Kidney glomerular epithelial cell (primary cell): ENCODE measurements around the gene HOXC4.
"Not testable (repeated sequence)": the region's sequence is repeated elsewhere in the genome, so short reads cannot be mapped to it uniquely, and the experiment has no call there.

ENCODE experiments used
- DNase-seq: peaks from one replicate; lab custom pipeline; 2025; lab: John Stamatoyannopoulos, UW

HOXC4 gene

GRCh38 chr12:54058128-54058768 lies 4.6 kb downstream of the HOXC4 start:
- DNase-seq: no peak

DNA sequence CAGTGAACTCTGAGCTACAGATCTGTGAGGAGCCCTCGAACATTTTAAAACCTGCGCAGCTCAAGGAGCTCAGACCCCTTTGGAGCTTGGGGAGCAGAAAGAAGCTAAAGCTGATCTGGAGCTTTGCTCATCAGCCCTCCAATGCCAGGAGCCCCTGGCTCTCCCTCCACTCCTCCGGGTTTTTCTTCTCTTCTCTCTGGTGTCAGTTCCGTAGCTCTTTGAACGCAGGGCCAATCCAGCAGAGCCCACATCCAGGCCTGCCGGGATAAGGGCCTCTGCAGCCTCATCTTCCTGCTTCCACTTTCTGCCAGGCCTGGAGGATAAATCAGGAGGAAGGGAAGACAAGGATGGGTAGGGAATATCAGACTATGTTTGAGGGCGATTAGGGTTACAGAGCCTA lies 6.0 kb downstream of the HOXC4 start:
- DNase-seq: no peak

DNA sequence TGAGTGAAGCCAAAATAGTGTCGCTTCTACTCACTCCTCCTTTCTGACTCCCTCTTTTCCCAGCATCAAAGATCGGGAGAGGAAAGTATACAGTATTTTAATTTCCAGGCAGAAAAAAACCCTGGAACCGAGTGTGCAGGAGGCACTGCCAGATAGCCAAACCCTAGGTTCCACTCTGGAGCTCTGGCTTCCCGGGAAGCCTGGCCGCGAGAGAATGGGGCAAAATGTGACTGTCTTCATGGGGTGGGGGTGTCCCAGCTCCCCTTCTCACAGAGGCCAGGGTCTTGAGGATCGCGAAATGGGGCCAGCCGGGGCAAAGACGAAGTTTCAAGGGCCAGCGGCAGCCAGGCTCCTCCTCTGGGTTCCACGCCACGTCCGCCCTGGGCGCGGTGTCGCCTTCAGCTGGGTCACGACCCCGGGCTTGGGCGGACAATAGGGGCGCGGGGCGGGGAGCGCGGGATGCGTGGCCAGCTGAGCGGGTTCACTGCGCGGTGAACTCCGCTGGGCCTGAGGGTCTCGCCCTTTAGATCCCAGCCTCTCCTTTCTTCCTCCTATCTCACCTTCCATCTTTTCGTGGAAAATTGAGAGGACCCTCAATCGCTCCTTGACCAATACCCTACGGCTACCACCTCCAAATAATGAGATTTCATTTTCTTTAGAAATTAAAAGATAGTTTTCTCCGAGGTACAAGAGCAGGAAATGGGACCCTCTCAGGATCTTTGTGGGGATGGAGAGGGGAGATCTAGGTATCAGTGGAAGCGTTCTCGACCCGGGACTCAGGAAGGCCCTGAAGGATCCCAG lies 6.7 kb downstream of the HOXC4 start:
- DNase-seq: no peak

DNA sequence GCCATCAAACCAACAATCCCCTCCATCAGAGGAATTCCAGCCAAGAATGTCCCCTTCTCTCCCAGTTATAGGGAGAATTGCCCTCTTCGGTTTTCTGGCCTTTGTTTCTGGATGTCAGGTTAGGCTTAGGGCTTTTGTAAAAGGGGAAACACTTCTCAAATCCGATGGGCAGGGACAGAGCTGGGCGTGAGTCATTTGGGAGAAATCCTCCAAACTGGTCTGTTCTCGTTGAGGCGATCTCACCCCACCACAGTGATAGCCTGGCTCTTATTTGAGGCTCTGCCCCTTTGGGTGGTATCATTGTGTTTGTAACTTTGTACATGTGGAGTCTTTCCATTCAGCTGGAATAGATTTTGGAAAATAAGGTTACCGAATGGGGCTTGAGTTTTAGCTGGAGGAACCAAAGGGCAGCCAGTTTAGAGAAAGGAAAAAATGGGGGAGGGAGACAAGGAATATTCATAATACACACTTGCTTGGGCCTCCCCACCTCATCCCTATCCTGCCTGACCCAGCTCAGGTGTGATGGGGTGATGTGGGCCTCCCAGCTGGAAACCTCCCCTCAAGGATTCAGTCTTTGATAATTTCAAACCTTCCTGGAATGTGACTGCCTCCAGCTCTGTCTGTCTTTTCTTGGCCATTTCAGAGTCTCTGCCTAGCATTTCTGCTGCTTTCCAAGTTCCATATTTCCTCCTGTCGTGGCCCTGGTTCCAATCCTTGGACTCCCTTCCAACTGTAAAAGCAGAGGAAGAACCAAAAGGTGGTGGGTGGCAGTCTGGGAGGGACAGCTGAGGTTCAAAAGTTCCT lies 7.5 kb downstream of the HOXC4 start:
- DNase-seq: no peak

DNA sequence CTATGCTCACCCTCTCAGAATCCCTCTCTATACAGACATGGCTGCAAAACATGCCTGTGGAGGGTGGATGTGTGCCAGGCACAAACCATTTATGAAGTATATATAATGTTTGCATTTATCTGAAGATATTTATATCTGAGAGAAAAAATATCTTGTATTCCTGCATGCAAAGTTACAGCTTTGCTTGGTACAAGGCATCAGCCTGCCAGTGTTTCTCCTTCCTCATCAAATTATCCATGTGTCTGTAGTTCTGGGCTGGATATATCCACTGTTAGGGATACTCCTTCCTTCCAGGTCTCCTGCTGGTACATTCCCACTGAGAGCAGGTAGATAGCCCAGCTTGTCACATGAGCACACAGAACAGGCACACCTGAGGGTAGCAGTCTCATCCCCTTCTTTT lies 12.0 kb downstream of the HOXC4 start:
- DNase-seq: no peak

DNA sequence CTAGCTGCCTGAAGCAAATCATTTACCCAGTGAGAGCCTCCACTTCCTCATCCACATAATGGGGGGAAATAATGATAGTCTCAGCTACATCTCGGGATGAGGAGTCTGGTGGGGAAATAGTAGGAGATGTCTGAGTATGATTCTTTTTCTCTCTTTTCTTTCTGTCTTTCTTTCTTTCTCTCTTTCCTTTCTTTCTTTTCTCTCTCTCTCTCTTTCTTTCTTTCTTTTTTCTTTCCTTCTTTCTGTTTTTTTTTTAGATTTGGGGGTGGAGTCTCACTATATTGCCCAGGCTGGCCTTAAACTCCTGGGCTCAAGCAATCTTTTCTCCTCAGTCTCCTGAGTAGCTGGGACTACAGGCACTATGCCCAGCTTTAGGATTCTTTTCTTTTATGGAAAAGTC lies 12.8 kb downstream of the HOXC4 start:
- DNase-seq: no peak

DNA sequence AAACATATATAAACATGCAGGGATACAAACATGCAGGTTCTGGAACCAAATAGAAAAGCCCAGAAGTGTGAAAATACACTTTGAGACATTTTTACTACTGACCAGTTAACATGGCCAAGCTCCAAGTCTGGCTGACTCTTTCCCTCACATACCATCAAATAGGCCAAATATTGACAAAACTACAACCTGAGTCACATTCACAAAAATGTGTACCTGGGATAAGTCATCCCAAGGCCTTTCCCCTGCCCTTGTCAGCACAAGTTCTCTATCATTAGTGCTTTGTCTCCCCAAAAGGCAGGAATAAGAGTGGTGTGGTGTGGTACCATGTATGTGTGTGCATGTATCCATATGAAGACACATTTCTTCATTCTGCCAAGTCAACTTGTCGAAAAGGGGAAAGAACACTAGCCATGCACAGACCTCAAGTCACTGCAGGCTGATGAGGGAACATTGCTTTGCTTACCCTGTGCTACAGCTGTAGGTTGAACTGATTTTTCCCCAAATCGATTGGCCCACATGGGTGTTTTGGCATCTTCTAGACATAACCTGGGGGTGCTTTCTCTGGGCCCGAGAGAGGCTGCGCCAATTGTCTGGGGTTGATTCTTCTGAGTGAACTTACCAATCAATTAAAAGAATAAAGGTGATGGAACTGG lies 14.9 kb downstream of the HOXC4 start:
- DNase-seq: no peak

DNA sequence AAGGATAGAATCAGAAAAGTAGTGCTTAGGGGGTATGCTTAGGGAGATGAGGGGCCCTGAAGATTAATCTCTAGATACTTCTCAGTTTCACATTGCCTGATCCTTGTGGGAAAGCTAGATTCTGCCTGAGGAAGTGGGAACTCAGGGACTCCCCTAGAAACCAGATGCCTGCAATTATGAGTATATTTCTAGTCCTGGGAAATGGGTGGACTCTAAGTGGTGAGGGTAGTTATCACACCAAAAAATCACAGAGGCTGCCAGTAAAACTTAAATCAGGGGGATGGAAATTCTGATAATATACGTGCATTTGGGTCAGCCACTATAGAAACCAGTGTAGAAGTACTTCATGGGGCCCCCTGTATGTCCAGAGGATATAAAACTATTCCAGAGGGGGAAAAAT lies 18.3 kb downstream of the HOXC4 start:
- DNase-seq: no peak

DNA sequence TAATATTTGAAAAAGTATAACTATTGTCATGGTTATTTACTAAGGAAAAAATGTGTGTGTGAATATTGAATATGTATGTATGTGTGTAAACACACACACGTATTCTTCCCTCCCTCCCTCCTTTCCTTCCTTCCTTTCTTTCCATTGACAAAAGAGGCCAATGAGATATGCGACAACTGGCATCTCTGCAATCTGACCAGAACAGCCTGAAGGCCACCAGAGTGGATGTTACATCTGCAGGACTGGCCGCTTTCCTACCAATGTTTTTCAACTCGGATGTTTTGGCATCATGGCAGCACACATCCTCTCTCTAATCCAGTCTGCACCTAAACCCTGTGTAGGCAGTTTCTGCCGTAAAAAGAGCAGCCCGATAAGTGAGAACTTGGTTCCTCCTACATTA lies 20.7 kb downstream of the HOXC4 start:
- no peak for DNase-seq

DNA sequence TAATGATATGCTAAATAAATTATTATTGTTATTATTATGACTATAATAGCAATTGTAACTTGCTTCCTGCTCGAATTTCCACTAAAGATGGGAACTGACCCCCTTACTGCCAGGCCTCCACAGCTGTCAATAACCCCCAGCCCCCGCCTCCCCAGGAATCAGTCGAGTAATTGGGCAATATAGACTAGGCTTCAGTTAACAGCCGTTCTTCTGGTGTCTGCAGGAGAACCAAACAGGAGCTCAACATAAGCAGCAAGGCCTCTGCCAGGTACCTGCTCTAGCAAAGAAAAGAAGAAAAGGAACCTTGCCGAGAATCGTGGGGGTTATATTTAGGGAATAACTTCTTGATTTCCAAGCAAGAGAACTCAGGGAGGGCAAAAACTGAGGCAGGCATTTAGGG lies 21.8 kb downstream of the HOXC4 start:
- no peak for DNase-seq

DNA sequence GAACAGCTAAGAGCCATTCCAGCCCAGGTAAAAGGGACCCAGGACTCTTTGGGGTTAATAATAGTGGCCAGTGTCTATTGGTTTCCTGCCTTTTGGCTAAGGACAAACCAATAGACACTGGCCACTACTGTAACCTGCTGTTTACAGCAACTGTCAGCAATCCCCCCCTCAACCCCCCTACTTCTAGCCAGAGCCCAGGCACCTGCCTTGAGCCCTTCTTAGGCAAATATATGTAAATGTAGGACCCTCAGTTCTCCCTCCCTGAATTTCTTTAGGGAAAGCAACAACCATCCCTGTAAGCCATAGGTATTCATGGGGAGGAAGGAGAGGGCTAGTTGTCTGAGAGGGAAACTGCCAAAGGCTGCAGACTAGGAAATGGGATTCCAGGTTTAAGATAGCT lies 22.3 kb downstream of the HOXC4 start:
- DNase-seq: no peak

DNA sequence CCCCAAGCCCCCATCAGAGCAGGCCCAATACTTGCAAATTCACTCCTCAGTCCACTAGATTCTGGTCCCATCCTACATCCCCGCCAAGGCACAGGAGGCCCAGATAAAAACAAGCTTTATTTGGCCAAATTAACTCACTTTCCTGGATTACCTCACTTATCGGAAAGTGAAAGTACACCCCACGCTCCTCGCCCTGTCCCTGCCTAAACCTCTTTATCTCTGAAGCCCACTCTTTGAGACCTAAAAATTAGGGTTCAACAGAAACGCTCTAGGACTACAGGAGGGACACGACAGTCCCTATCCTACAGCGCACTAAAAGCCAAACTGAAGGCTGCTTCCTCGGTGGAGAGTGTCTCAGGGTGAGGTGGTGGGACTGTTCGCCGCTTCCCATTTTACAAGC lies 24.2 kb downstream of the HOXC4 start:
- not testable (repeated sequence) for DNase-seq

DNA sequence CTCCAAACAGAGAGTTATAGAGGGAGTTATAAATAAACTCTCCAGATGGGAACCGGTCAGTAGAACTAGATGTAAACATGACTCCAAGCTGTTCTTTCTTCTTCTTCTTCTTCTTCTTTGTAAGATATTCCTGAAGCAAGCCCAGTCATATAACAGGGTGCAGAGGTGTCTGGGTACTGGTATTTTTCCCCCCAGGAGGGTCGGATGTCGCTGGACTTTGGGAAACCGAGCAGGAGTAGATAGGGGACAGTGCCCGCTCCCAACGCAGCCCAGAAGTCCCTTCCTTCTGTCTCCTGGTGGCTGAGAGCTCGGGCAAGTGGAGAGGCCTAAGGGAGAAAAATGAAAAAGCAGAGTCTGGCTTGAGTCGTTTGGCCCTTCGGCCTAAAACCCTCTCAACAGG lies 25.5 kb downstream of the HOXC4 start:
- DNase-seq: not testable (repeated sequence)

- DNase-seq: not testable (repeated sequence)
Measured at GRCh38 chr12:54080008-54080924, 26.6 kb downstream of the HOXC4 start.

- peak; percentile 11 for DNase-seq
Measured at GRCh38 chr12:54081053-54081514, 27.4 kb downstream of the HOXC4 start.

DNA sequence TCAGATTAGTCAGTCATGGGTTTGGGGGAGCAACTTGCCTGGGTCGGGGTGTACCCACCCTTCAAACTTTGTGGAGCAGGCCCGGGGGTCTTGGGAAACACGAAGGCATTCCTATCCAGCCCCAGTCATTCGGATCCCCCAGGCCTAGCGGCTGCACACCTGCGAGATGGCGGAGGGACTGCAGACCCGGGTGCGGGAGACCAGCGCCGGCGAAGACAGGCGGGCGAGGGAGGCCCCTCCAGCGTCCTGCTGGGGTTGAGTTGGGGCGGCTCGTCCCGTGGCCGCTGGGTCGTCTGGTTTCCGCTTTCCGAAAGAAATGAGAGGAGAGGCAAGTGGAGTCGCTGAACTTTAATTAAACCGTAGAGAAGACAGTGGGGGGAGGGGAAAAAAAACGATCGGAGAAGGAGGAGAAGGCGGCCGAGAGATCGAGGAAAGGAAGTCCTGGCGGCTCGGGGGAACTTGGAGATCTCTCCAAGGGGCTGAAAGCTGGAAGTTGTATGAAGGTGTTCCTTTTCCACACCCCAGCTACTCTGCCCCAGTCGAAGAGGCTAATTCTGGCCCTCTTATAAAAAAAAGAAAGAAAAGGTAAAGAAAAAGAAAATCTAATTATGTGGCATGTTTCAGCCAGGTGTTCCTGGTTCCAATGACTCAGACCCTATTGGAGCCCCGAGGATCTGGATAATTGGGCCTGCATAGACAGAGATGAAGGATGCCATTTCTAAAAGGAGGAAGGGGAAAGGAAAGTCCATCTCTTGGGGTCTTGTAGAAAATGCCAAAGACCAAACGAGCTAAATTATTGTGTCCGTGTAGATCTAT lies 28.2 kb downstream of the HOXC4 start:
- not testable (repeated sequence) for DNase-seq

GRCh38 chr12:54082397-54082892 lies 28.8 kb downstream of the HOXC4 start:
- no peak for DNase-seq

DNA sequence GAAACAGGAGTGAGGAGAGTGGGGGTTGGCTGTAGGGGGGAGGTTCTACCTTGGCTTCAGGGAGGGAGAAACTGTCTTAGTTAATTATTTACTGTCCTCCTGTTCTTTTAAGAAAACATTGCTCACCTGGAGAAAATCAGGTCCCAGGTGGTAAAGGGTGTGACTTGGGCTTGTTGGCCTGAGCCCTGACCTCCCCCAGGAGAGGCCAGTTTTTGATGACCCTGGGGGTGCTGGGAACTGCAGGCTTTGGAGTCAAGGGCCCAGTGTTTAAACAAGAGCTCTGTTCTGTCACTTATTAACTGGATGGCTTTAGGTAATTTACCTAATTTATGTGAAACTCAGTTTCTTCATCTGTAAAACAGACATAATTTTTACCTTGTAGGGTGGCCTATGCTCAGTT lies 34.4 kb downstream of the HOXC4 start:
- DNase-seq: not testable (repeated sequence)

GRCh38 chr12:54089465-54089864 lies 35.8 kb downstream of the HOXC4 start:
- DNase-seq: not testable (repeated sequence)

GRCh38 chr12:54090312-54090711 lies 36.7 kb downstream of the HOXC4 start:
- DNase-seq: not testable (repeated sequence)
